SK-N-SH (cell line): Measurements from ENCODE around the gene ADGRF5. TPM values are rescaled to one million over a fixed set of nuclear protein-coding genes. Genes with fewer than 3 reads are reported as not detected.

Experiments
- CTCF ChIA-PET: fragments of 300-600, 350-600 bp; formaldehyde crosslinking; extraction: SDS; loops from one replicate; lab custom pipeline; 2021; lab: Yijun Ruan, JAX
- POLR2A ChIA-PET: fragments of 350-600 bp; sonication (Branson Sonifier 250); formaldehyde crosslinking; extraction: SDS; loops from one replicate; lab custom pipeline; 2020; ENCODE audit warnings: antibody characterized with exemption, inconsistent platforms; lab: Yijun Ruan, JAX
- DNase-seq: peaks from one replicate; pipeline ENCODE4 v3.0.0; 2012
- H2AFZ ChIP-seq: fragments of 200-600 bp; sonication (generic); 2 replicates; pipeline ENCODE4 v1.8.1; 2016; ENCODE audit warnings: antibody characterized with exemption, mild to moderate bottlenecking, low read depth
- H3F3A ChIP-seq: fragments of 200-600 bp; sonication (generic); replicated peaks from 2 replicates; pipeline ENCODE3; 2016; ENCODE audit warnings: antibody characterized with exemption, mild to moderate bottlenecking; ENCODE audit not compliant: insufficient read depth
- H3K27ac ChIP-seq, 2 experiments: fragments of 200-500 bp in 1 of 2; fragments of 200-600 bp in 1 of 2; sonication (Bioruptor generic) in 1 of 2; sonication (generic), shearing (Covaris generic) in 1 of 2; 2 replicates each; pipeline versions ENCODE4 v1.5.1 to v1.6.1; 2014 to 2016; ENCODE audit warnings: low read depth in 2 of 2, inconsistent platforms in 1 of 2, low read length in 1 of 2, mild to moderate bottlenecking in 1 of 2, mixed read lengths in 1 of 2
- H3K27me3 ChIP-seq: fragments of 200-600 bp; sonication (generic), shearing (Covaris generic); 2 replicates; pipeline ENCODE4 v1.6.1; 2016; ENCODE audit warnings: mixed run types; ENCODE audit not compliant: insufficient read depth
- H3K36me3 ChIP-seq, 2 experiments: fragments of 200-500 bp in 1 of 2; fragments of 200-600 bp in 1 of 2; sonication (Bioruptor generic) in 1 of 2; sonication (generic) in 1 of 2; replicated peaks in 1 of 2; 2 replicates each; pipeline versions ENCODE3 to v1.5.1; 2014 to 2016; ENCODE audit warnings: low read length in 1 of 2, mild to moderate bottlenecking in 1 of 2; ENCODE audit not compliant: insufficient read depth in 2 of 2, control insufficient read depth in 1 of 2
- H3K4me1 ChIP-seq, 2 experiments: fragments of 200-500 bp in 1 of 2; fragments of 200-600 bp in 1 of 2; sonication (Bioruptor generic) in 1 of 2; sonication (generic), shearing (Covaris generic) in 1 of 2; 2 replicates each; pipeline versions ENCODE4 v1.5.1 to v1.6.1; 2014 to 2016; ENCODE audit warnings: low read depth in 1 of 2, low read length in 1 of 2, mixed run types in 1 of 2; ENCODE audit not compliant: insufficient read depth in 2 of 2, control insufficient read depth in 1 of 2
- H3K4me2 ChIP-seq: fragments of 200-600 bp; sonication (generic), shearing (Covaris generic); 2 replicates; pipeline ENCODE4 v1.6.1; 2017; ENCODE audit warnings: mixed run types
- H3K4me3 ChIP-seq, 2 experiments: fragments of 200-500 bp in 1 of 2; fragments of 200-600 bp in 1 of 2; sonication (Bioruptor generic) in 1 of 2; sonication (generic), shearing (Covaris generic) in 1 of 2; 2 replicates each; pipeline versions ENCODE4 v1.5.1 to v1.8.1; 2014 to 2016; ENCODE audit warnings: low read depth in 2 of 2, inconsistent platforms in 1 of 2, low read length in 1 of 2, mild to moderate bottlenecking in 1 of 2, mixed read lengths in 1 of 2, moderate library complexity in 1 of 2
- H3K79me2 ChIP-seq: fragments of 200-600 bp; sonication (generic); 2 replicates; pipeline ENCODE4 v1.8.1; 2017; ENCODE audit warnings: mild to moderate bottlenecking; ENCODE audit not compliant: insufficient read depth
- H3K9ac ChIP-seq: fragments of 200-600 bp; sonication (generic); 2 replicates; pipeline ENCODE4 v1.6.1; 2017; ENCODE audit warnings: mixed run types
- H3K9me2 ChIP-seq: fragments of 200-600 bp; sonication (generic); 2 replicates; pipeline ENCODE4 v1.6.1; 2017; ENCODE audit warnings: mixed run types
- H3K9me3 ChIP-seq: fragments of 200-600 bp; sonication (generic); 2 replicates; pipeline ENCODE4 v1.6.1; 2017; ENCODE audit warnings: mixed run types, mild to moderate bottlenecking, moderate library complexity
- H4K20me1 ChIP-seq: fragments of 200-600 bp; sonication (generic); 2 replicates; pipeline ENCODE4 v1.6.1; 2017; ENCODE audit warnings: mild to moderate bottlenecking, mixed run types; ENCODE audit not compliant: insufficient read depth
- CHD2 ChIP-seq: fragments of 150-350 bp; IDR thresholded peaks from 2 replicates; pipeline ENCODE4 v1.6.1; 2018; ENCODE audit warnings: low read length; ENCODE audit not compliant: partially characterized antibody
- ELF1 ChIP-seq: IDR thresholded peaks from 2 replicates; pipeline ENCODE4 v1.4.0; 2012
- FOSL2 ChIP-seq: IDR thresholded peaks from 2 replicates; pipeline ENCODE4 v1.4.0; 2012; ENCODE audit warnings: low read depth, mild to moderate bottlenecking, moderate library complexity, borderline replicate concordance
- FOXJ3 ChIP-seq: sonication (generic); formaldehyde crosslinking; IDR thresholded peaks from 2 replicates; pipeline ENCODE4 v1.5.1; 2020; ENCODE audit warnings: mild to moderate bottlenecking, missing genetic modification reagents
- FOXM1 ChIP-seq: IDR thresholded peaks from 2 replicates; pipeline ENCODE4 v1.4.0; 2012; ENCODE audit warnings: low read depth, mild to moderate bottlenecking
- GABPA ChIP-seq: IDR thresholded peaks from 2 replicates; pipeline ENCODE4 v1.4.0; 2012; ENCODE audit warnings: low read depth, mild to moderate bottlenecking
- JUND ChIP-seq: IDR thresholded peaks from 2 replicates; pipeline ENCODE4 v1.4.0; 2012
- MEF2A ChIP-seq: IDR thresholded peaks from 2 replicates; pipeline ENCODE4 v1.4.0; 2012; ENCODE audit warnings: low read depth, borderline replicate concordance
- MXI1 ChIP-seq: IDR thresholded peaks from 2 replicates; pipeline ENCODE4 v1.6.1; 2012; ENCODE audit warnings: mild to moderate bottlenecking, low read depth, low read length, improper control_type of control experiment
- POLR2AphosphoS5 ChIP-seq: IDR thresholded peaks from 2 replicates; pipeline ENCODE4 v1.6.1; 2012; ENCODE audit warnings: low read depth, low read length
- RAD21 ChIP-seq: IDR thresholded peaks from 2 replicates; pipeline ENCODE4 v1.6.1; 2012; ENCODE audit warnings: mild to moderate bottlenecking, low read length
- RCOR1 ChIP-seq: fragments of 150-350 bp; IDR thresholded peaks from 2 replicates; pipeline ENCODE4 v1.6.1; 2017; ENCODE audit warnings: antibody characterized with exemption, low read length
- SIN3A ChIP-seq: IDR thresholded peaks from 2 replicates; pipeline ENCODE4 v1.6.1; 2012; ENCODE audit warnings: low read depth, mild to moderate bottlenecking, low read length, moderate library complexity, borderline replicate concordance
- SMC3 ChIP-seq: IDR thresholded peaks from 2 replicates; pipeline ENCODE4 v1.6.1; 2012; ENCODE audit warnings: low read depth, low read length, improper control_type of control experiment
- TCF12 ChIP-seq: IDR thresholded peaks from 2 replicates; pipeline ENCODE4 v1.4.0; 2012
- YY1 ChIP-seq: IDR thresholded peaks from 2 replicates; pipeline ENCODE4 v1.4.0; 2012; ENCODE audit warnings: low read depth, mild to moderate bottlenecking
- WGBS: methylation state at CpG from one replicate; pipeline ENCODE4 v1.1.6; 2017; ENCODE audit warnings: low lambda C conversion rate; 5-methylcytosine and 5-hydroxymethylcytosine counted together
- polyA plus RNA-seq, 3 experiments: library from polyadenylated mRNA; depleted of rRNA; stranded (reverse); fragments of >200 nt; gene quantifications; 2 replicates each; pipeline ENCODE4 v1.2.3, GENCODE V29; 2012
- TF ChIP-seq, protein P1 (sequence below): IDR thresholded peaks from 2 replicates; pipeline ENCODE4 v1.6.1; 2012; ENCODE audit warnings: mild to moderate bottlenecking, low read depth, low read length, moderate library complexity
- TF ChIP-seq, protein P2 (sequence below): IDR thresholded peaks from 2 replicates; pipeline ENCODE4 v1.4.0; 2012; ENCODE audit warnings: low read depth
- TF ChIP-seq, protein P3 (sequence below): IDR thresholded peaks from 2 replicates; pipeline ENCODE4; 2012
- TF ChIP-seq, protein P4 (sequence below): fragments of 150-350 bp; IDR thresholded peaks from 2 replicates; pipeline ENCODE4 v1.6.1; 2016; ENCODE audit warnings: mild to moderate bottlenecking, low read depth, low read length
- TF ChIP-seq, protein P5 (sequence below): fragments of 200-600 bp; sonication (generic); IDR thresholded peaks from 2 replicates; pipeline ENCODE4 v1.6.1; 2017; ENCODE audit warnings: antibody characterized with exemption, mild to moderate bottlenecking, moderate library complexity
- TF ChIP-seq, protein P6 (sequence below): fragments of 150-350 bp; IDR thresholded peaks from 2 replicates; pipeline ENCODE4 v1.6.1; 2017; ENCODE audit warnings: antibody characterized with exemption, low read length, low read depth, borderline replicate concordance

The ADGRF5 gene
- polyA plus RNA-seq, 1 of the 3 experiments (the other 2 are of a cell fraction): 0.02 TPM

DNA sequence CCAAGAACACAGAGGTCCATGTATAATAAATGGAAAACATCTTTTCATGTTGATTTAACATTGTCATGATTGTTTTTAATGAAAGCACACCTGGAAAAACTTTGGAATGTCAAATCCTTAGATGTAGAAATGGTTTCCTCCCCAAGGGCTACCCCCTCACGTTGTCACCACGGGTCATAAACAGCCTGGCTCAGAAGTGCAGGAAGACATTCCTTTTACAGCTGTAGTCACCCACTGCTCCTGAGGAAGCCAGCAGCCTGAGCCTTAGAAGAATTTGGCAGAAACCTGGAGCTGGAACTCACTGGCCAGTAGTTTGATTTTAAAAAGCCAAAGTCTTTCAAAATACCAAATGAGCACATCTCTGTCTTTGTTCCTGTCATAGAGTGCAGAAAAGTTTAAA is 23.7 kb downstream of the ADGRF5 start:
- 0% methylated on average over 2 of the region's 2 CpGs for WGBS
- no peaks in the 10 kb centered on the region for H3K9me2 ChIP-seq
- DNase-seq: no peak
- POLR2A ChIA-PET: no interaction called here
- no peak overlapping the region for H3K27ac ChIP-seq
- no peak overlapping the region for H3K4me2 ChIP-seq
- no peaks in the 10 kb centered on the region for H3K79me2 ChIP-seq
- peaks cover 48% of the 10 kb centered on the region; the same call in 1 of the 2 replicates for H3K27me3 ChIP-seq
- H3K9me3 ChIP-seq: no peaks in the 10 kb centered on the region
- H3K36me3 ChIP-seq: no peaks in the 10 kb centered on the region
- H4K20me1 ChIP-seq: no peaks in the 10 kb centered on the region
- H3K4me1 ChIP-seq: no peaks in the 10 kb centered on the region
- TF ChIP-seq YY1 (no peak), ELF1 (no peak), RCOR1 (no peak), SIN3A (no peak), TCF12 (no peak), SMC3 (no peak), MEF2A (no peak), CHD2 (no peak), JUND (no peak)
- TF ChIP-seq, protein P1, sequence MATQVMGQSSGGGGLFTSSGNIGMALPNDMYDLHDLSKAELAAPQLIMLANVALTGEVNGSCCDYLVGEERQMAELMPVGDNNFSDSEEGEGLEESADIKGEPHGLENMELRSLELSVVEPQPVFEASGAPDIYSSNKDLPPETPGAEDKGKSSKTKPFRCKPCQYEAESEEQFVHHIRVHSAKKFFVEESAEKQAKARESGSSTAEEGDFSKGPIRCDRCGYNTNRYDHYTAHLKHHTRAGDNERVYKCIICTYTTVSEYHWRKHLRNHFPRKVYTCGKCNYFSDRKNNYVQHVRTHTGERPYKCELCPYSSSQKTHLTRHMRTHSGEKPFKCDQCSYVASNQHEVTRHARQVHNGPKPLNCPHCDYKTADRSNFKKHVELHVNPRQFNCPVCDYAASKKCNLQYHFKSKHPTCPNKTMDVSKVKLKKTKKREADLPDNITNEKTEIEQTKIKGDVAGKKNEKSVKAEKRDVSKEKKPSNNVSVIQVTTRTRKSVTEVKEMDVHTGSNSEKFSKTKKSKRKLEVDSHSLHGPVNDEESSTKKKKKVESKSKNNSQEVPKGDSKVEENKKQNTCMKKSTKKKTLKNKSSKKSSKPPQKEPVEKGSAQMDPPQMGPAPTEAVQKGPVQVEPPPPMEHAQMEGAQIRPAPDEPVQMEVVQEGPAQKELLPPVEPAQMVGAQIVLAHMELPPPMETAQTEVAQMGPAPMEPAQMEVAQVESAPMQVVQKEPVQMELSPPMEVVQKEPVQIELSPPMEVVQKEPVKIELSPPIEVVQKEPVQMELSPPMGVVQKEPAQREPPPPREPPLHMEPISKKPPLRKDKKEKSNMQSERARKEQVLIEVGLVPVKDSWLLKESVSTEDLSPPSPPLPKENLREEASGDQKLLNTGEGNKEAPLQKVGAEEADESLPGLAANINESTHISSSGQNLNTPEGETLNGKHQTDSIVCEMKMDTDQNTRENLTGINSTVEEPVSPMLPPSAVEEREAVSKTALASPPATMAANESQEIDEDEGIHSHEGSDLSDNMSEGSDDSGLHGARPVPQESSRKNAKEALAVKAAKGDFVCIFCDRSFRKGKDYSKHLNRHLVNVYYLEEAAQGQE: no peak
- TF ChIP-seq, protein P2, sequence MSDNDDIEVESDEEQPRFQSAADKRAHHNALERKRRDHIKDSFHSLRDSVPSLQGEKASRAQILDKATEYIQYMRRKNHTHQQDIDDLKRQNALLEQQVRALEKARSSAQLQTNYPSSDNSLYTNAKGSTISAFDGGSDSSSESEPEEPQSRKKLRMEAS: no peak
- TF ChIP-seq, all 33 proteins: peak for 0
- Histone ChIP-seq H3K9ac (no peak overlapping the region), H2AFZ (no peak overlapping the region), H3F3A (no peaks in the 10 kb centered on the region), H3K4me3 (no peak overlapping the region)
- CTCF ChIA-PET: no interaction called here

DNA sequence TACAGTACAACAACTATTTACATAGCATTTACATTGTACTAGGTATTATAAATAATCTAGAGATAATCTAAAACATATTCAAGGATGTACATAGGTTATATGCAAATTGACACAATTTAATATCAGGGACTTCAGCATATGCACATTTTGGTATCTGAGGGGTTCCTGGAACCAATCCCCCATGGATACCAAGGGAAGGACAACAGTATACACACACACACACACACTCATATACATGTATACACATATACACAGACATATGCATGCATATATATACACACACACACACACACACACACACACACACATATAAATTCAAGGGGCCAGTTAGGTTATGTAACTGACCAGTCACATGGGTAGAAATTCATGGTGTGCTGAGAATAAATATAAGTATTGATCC is 24.9 kb downstream of the ADGRF5 start:
- H2AFZ ChIP-seq: no peak overlapping the region
- H3K9ac ChIP-seq: no peak overlapping the region
- H3K4me3 ChIP-seq: no peak overlapping the region
- TF ChIP-seq JUND (no peak), FOXM1 (no peak), POLR2AphosphoS5 (no peak), FOXJ3 (CRISPR knock-in tag) (no peak), RAD21 (no peak), MXI1 (no peak), FOSL2 (no peak), SMC3 (no peak), GABPA (no peak), MEF2A (no peak)
- TF ChIP-seq, protein P3, sequence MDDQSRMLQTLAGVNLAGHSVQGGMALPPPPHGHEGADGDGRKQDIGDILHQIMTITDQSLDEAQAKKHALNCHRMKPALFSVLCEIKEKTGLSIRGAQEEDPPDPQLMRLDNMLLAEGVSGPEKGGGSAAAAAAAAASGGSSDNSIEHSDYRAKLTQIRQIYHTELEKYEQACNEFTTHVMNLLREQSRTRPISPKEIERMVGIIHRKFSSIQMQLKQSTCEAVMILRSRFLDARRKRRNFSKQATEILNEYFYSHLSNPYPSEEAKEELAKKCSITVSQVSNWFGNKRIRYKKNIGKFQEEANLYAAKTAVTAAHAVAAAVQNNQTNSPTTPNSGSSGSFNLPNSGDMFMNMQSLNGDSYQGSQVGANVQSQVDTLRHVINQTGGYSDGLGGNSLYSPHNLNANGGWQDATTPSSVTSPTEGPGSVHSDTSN: no peak
- TF ChIP-seq, protein P4, sequence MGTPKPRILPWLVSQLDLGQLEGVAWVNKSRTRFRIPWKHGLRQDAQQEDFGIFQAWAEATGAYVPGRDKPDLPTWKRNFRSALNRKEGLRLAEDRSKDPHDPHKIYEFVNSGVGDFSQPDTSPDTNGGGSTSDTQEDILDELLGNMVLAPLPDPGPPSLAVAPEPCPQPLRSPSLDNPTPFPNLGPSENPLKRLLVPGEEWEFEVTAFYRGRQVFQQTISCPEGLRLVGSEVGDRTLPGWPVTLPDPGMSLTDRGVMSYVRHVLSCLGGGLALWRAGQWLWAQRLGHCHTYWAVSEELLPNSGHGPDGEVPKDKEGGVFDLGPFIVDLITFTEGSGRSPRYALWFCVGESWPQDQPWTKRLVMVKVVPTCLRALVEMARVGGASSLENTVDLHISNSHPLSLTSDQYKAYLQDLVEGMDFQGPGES: no peak
- TF ChIP-seq, protein P5, sequence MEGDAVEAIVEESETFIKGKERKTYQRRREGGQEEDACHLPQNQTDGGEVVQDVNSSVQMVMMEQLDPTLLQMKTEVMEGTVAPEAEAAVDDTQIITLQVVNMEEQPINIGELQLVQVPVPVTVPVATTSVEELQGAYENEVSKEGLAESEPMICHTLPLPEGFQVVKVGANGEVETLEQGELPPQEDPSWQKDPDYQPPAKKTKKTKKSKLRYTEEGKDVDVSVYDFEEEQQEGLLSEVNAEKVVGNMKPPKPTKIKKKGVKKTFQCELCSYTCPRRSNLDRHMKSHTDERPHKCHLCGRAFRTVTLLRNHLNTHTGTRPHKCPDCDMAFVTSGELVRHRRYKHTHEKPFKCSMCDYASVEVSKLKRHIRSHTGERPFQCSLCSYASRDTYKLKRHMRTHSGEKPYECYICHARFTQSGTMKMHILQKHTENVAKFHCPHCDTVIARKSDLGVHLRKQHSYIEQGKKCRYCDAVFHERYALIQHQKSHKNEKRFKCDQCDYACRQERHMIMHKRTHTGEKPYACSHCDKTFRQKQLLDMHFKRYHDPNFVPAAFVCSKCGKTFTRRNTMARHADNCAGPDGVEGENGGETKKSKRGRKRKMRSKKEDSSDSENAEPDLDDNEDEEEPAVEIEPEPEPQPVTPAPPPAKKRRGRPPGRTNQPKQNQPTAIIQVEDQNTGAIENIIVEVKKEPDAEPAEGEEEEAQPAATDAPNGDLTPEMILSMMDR: no peak
- TF ChIP-seq, protein P6, sequence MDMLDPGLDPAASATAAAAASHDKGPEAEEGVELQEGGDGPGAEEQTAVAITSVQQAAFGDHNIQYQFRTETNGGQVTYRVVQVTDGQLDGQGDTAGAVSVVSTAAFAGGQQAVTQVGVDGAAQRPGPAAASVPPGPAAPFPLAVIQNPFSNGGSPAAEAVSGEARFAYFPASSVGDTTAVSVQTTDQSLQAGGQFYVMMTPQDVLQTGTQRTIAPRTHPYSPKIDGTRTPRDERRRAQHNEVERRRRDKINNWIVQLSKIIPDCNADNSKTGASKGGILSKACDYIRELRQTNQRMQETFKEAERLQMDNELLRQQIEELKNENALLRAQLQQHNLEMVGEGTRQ: no peak
- H3K4me2 ChIP-seq: no peak overlapping the region
- H3K36me3 ChIP-seq: no peaks in the 10 kb centered on the region
- H3F3A ChIP-seq: no peaks in the 10 kb centered on the region
- H3K27me3 ChIP-seq: peaks cover 38% of the 10 kb centered on the region; the same call in 1 of the 2 replicates
- no peak for DNase-seq
- H4K20me1 ChIP-seq: no peaks in the 10 kb centered on the region
- no peaks in the 10 kb centered on the region for H3K79me2 ChIP-seq
- H3K4me1 ChIP-seq: no peaks in the 10 kb centered on the region
- CTCF ChIA-PET: no interaction called here
- no peaks in the 10 kb centered on the region for H3K9me2 ChIP-seq
- H3K27ac ChIP-seq: no peak overlapping the region
- no peaks in the 10 kb centered on the region for H3K9me3 ChIP-seq
- POLR2A ChIA-PET: no interaction called here
